ENCODE results near the gene MDH1B.
"Not testable (repeated sequence)": the region's sequence is repeated elsewhere in the genome, so short reads cannot be mapped to it uniquely, and the experiment has no call there.

Gene MDH1B

GRCh38 chr2:206765242-206766056 is at the start of gene MDH1B, which contains the start of gene FASTKD2:
MDH1B (minus strand) TSS chr2:206765328; CDS start chr2:206765271, 57 bp downstream.
FASTKD2 (plus strand) TSS chr2:206765606; CDS start chr2:206766694, 1,088 bp downstream.
- DNase-seq = peak; percentile 87

- DNase-seq = no peak
Measured at GRCh38 chr2:206814498-206814897, 49.4 kb upstream of the MDH1B start.

- not testable (repeated sequence) for DNase-seq
Measured at GRCh38 chr2:206812471-206812870, 47.3 kb upstream of the MDH1B start.

GRCh38 chr2:206807624-206808023 is 42.5 kb upstream of the MDH1B start:
- DNase-seq = not testable (repeated sequence)

GRCh38 chr2:206805887-206806607 is 40.9 kb upstream of the MDH1B start:
- no peak for DNase-seq

- DNase-seq = no peak
Measured at GRCh38 chr2:206804326-206804725, 39.2 kb upstream of the MDH1B start.

- no peak for DNase-seq
Measured at GRCh38 chr2:206802654-206803514, 37.8 kb upstream of the MDH1B start.

GRCh38 chr2:206801418-206802189 is 36.5 kb upstream of the MDH1B start:
- no peak for DNase-seq

- peak; percentile 61 for DNase-seq
Measured at GRCh38 chr2:206800506-206801417, 35.6 kb upstream of the MDH1B start.

GRCh38 chr2:206799083-206799482 is 34.0 kb upstream of the MDH1B start:
- DNase-seq = no peak

- peak; percentile 16 for DNase-seq
Measured at GRCh38 chr2:206798000-206798399, 32.9 kb upstream of the MDH1B start.

- no peak for DNase-seq
Measured at GRCh38 chr2:206797376-206797775, 32.2 kb upstream of the MDH1B start.

- no peak for DNase-seq
Measured at GRCh38 chr2:206792645-206793044, 27.5 kb upstream of the MDH1B start.

GRCh38 chr2:206790311-206790935 is 25.3 kb upstream of the MDH1B start:
- no peak for DNase-seq

GRCh38 chr2:206784559-206785353 is 19.6 kb upstream of the MDH1B start:
- no peak for DNase-seq

GRCh38 chr2:206783718-206784117 is 18.6 kb upstream of the MDH1B start:
- DNase-seq = no peak

- no peak for DNase-seq
Measured at GRCh38 chr2:206780671-206781070, 15.5 kb upstream of the MDH1B start.

GRCh38 chr2:206776432-206776831 is 11.3 kb upstream of the MDH1B start:
- no peak for DNase-seq

- DNase-seq = no peak
Measured at GRCh38 chr2:206774871-206775270, 9.7 kb upstream of the MDH1B start.
